Tibial nerve (tissue), 4 donors: ENCODE results near the gene PHC3.
"Not testable (repeated sequence)": the region's sequence is repeated elsewhere in the genome, so short reads cannot be mapped to it uniquely, and the experiment has no call there.

Source experiments
- EP300 ChIP-seq, 2 donors: sonication (generic); formaldehyde crosslinking; IDR thresholded peaks; one replicate each; pipeline ENCODE4 v1.6.1; 2017; ENCODE audit warnings: antibody characterized with exemption in 2 of 2, mild to moderate bottlenecking in 1 of 2
- POLR2A ChIP-seq, 2 donors: fragments of 450-650 bp; IDR thresholded peaks; one replicate each; pipeline ENCODE4 v1.6.1; 2017; ENCODE audit warnings: antibody characterized with exemption in 2 of 2, mild to moderate bottlenecking in 2 of 2, moderate library complexity in 2 of 2
- TF ChIP-seq, protein P1 (sequence below), 5 experiments: fragments of 200-600 bp in 3 of 5; fragments of 450-650 bp in 2 of 5; sonication (generic) in 3 of 5; IDR thresholded peaks; one replicate each; pipeline ENCODE4 v1.5.1; 2016 to 2019; ENCODE audit warnings: antibody characterized with exemption in 5 of 5, mild to moderate bottlenecking in 3 of 5, moderate library complexity in 2 of 5

DNA sequence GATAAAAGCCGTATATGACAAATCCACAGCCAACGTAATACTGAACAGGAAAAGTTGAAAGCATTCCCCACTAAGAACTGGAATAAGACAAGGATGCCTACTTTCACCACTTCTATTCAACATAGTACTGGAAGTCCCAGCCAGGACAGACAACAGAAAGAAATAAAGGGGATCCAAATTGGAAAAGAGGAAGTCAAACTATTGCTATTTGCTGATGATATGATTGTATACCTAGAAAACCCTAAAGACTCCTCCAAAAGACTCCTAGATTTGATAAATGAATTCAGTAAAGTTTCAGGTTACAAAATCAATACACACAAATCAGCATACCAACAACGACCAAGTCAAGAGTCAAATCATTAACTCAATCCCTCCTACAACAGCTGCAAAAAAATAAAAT lies 14.2 kb upstream of the PHC3 start:
- not testable (repeated sequence) for TF ChIP-seq EP300, POLR2A (IDR thresholded peaks at IDR 0.05)
- TF ChIP-seq, protein P1, sequence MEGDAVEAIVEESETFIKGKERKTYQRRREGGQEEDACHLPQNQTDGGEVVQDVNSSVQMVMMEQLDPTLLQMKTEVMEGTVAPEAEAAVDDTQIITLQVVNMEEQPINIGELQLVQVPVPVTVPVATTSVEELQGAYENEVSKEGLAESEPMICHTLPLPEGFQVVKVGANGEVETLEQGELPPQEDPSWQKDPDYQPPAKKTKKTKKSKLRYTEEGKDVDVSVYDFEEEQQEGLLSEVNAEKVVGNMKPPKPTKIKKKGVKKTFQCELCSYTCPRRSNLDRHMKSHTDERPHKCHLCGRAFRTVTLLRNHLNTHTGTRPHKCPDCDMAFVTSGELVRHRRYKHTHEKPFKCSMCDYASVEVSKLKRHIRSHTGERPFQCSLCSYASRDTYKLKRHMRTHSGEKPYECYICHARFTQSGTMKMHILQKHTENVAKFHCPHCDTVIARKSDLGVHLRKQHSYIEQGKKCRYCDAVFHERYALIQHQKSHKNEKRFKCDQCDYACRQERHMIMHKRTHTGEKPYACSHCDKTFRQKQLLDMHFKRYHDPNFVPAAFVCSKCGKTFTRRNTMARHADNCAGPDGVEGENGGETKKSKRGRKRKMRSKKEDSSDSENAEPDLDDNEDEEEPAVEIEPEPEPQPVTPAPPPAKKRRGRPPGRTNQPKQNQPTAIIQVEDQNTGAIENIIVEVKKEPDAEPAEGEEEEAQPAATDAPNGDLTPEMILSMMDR (IDR thresholded peaks at IDR 0.05), result not testable (repeated sequence)
